Mucosa of descending colon (tissue), 3 donors: ENCODE results near the gene TGFB1I1. TPM values are rescaled to one million over a fixed set of nuclear protein-coding genes. Genes with fewer than 3 reads are reported as not detected.

ENCODE experiments used
- ATAC-seq: fragments of 200-7000 bp; cut with Tn5 transposase; one replicate; pipeline ENCODE4 v1.9.1; 2020; ENCODE audit warnings: mild to moderate bottlenecking, moderate library complexity
- DNase-seq, 3 donors: peaks; one replicate each; pipeline ENCODE4 v3.0.0-alpha.2; 2020
- H3K36me3 ChIP-seq: fragments of 200-600 bp; one replicate; pipeline ENCODE4 v1.8.0; 2021; ENCODE audit warnings: low read depth, mild to moderate bottlenecking
- H3K4me1 ChIP-seq: fragments of 200-600 bp; one replicate; pipeline ENCODE4 v1.8.0; 2021; ENCODE audit warnings: low read depth, mild to moderate bottlenecking
- H3K4me3 ChIP-seq: fragments of 200-600 bp; one replicate; pipeline ENCODE4 v1.8.0; 2021; ENCODE audit warnings: mild to moderate bottlenecking
- H3K9me3 ChIP-seq: fragments of 200-600 bp; one replicate; pipeline ENCODE4 v1.8.0; 2021; ENCODE audit warnings: mild to moderate bottlenecking
- CTCF ChIP-seq: fragments of 200-600 bp; IDR thresholded peaks from one replicate; pipeline ENCODE4 v1.8.0; 2022; ENCODE audit warnings: antibody characterized with exemption, mild to moderate bottlenecking
- intact Hi-C, 2 donors: fragments of 100-400 bp; cut with DNase I in 1 of 2; cut with micrococcal nuclease in 1 of 2; formaldehyde crosslinking; loops; one replicate each; pipeline versions ENCODE4 v1.11.0 to v1.11.1; 2022; cut with DNase I, micrococcal nuclease
- total RNA-seq, 3 donors: library from RNA; stranded (reverse); fragmentation: NEBNext Ultra II Directional in 2 of 3; extraction: Animal tissue kit (Norgen Biotek cat#: 25700) in 2 of 3; gene quantifications; one replicate each; pipeline versions ENCODE4 v1.2.1 to v1.2.4, GENCODE V29; 2021 to 2023
- donor health status: DM: no; HTN: no; CAD: no; lungs with moderate emphysema.
- donor health status: DM: no; HTN: no; CAD: no.
- donor health status: DM: no; HTN: yes; CAD: no.

Gene TGFB1I1
- total RNA-seq, 3 donors from 2014 or later = 7.8 to 227 (median 26.1) TPM

DNA sequence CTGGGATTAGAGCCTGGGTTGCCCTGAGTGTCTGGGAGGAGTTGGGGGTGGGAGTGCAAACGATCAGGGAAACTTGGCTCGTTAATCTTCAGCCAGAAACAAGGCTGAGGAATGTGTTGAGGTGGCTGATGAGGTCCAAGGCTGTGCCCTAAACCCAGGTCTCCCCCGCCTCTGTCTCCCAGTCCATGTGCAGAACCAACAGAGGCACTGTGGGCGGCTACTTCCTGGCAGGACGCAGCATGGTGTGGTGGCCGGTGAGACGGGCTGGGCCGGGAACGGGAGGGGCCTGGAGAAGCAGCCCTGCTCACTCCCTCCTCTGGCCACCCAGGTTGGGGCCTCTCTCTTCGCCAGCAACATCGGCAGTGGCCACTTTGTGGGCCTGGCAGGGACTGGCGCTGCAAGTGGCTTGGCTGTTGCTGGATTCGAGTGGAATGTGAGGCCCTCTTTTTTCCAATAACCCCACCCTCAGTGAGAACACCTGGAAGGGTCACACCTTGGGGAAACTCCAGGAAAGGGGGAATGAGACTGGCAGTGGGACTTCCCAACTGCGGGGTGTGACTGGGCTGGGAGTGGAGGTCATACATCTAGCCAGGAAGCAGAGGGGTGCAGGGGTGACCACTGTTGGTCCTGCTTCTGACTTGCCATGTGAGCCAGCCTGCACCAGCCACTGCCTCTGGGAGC is 12.7 kb downstream of the TGFB1I1 start:
- ATAC-seq (peak; percentile 69), DNase-seq (peak; percentile 68 to 83 (median 80))
- no peaks in the 10 kb centered on the region for H3K9me3 ChIP-seq
- H3K36me3 ChIP-seq = no peaks in the 10 kb centered on the region
- no peak for TF ChIP-seq CTCF
- H3K4me3 ChIP-seq = no peak overlapping the region
- H3K4me1 ChIP-seq = peaks cover 24% of the 10 kb centered on the region
- intact Hi-C loops = no loop called here

- intact Hi-C loops = no loop called here
- H3K9me3 ChIP-seq = no peaks in the 10 kb centered on the region
- no peak for TF ChIP-seq CTCF
- no peak overlapping the region for H3K4me3 ChIP-seq
- ATAC-seq = no peak
- H3K4me1 ChIP-seq = peaks cover 24% of the 10 kb centered on the region
- DNase-seq = peak in 1 of 3 donors; percentile 57
- no peaks in the 10 kb centered on the region for H3K36me3 ChIP-seq
Measured at GRCh38 chr16:31485571-31485970, 13.6 kb downstream of the TGFB1I1 start.

DNA sequence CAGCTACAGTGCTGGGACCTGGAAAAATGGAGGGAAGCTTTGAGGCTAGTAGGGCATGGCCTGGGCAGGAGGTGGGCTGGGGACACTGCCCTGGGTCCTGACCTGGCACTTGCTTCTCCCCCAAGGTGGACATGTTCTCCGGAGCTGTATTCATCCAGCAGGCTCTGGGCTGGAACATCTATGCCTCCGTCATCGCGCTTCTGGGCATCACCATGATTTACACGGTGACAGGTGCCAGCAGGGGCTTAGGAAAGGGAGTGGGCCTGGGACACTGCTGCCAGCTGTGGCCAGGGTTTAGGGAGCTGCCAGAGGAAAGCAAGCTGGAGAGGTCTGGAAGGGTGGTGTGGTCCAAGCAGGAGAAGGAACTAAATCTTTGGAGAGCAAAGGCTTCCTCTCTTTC is 14.1 kb downstream of the TGFB1I1 start:
- ATAC-seq (no peak), DNase-seq (no peak)
- TF ChIP-seq CTCF = no peak
- intact Hi-C loops = no loop called here
- Histone ChIP-seq H3K9me3 (no peaks in the 10 kb centered on the region), H3K4me3 (no peak overlapping the region), H3K4me1 (peaks cover 20% of the 10 kb centered on the region), H3K36me3 (no peaks in the 10 kb centered on the region)

GRCh38 chr16:31487071-31487719 is 15.2 kb downstream of the TGFB1I1 start:
- DNase-seq = peak in 2 of 3 donors; percentile 53 to 64

GRCh38 chr16:31487720-31488467 is 15.9 kb downstream of the TGFB1I1 start:
- TF ChIP-seq CTCF = no peak
- H3K4me3 ChIP-seq = no peak overlapping the region
- peaks cover 20% of the 10 kb centered on the region for H3K4me1 ChIP-seq
- H3K9me3 ChIP-seq = no peaks in the 10 kb centered on the region
- ATAC-seq = peak; percentile 86
- intact Hi-C loops = no loop called here
- H3K36me3 ChIP-seq = no peaks in the 10 kb centered on the region
- peak; percentile 77 to 87 (median 85) for DNase-seq

More at GRCh38 chr16:31487071-31487719, 15.2 kb downstream of the TGFB1I1 start:
- ATAC-seq = no peak
- no peaks in the 10 kb centered on the region for H3K36me3 ChIP-seq
- peaks cover 20% of the 10 kb centered on the region for H3K4me1 ChIP-seq
- no peak overlapping the region for H3K4me3 ChIP-seq
- H3K9me3 ChIP-seq = no peaks in the 10 kb centered on the region
- no peak for TF ChIP-seq CTCF
- intact Hi-C loops = no loop called here
